ENCODE results near the gene TKTL2. TPM values are rescaled to one million over a fixed set of nuclear protein-coding genes. Genes with fewer than 3 reads are reported as not detected.

The TKTL2 gene, protein sequence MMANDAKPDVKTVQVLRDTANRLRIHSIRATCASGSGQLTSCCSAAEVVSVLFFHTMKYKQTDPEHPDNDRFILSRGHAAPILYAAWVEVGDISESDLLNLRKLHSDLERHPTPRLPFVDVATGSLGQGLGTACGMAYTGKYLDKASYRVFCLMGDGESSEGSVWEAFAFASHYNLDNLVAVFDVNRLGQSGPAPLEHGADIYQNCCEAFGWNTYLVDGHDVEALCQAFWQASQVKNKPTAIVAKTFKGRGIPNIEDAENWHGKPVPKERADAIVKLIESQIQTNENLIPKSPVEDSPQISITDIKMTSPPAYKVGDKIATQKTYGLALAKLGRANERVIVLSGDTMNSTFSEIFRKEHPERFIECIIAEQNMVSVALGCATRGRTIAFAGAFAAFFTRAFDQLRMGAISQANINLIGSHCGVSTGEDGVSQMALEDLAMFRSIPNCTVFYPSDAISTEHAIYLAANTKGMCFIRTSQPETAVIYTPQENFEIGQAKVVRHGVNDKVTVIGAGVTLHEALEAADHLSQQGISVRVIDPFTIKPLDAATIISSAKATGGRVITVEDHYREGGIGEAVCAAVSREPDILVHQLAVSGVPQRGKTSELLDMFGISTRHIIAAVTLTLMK
- not detected in 2 replicates for total RNA-seq

GRCh38 chr4:163473576-163473975 lies at the start of gene TKTL2:
Gene TKTL2, minus strand, starts transcription at chr4:163473754. Its CDS starts 20 bp downstream, at chr4:163473734.

GRCh38 chr4:163494360-163495241 lies 21.0 kb upstream of the TKTL2 start, which contains the start of gene TMA16:
Gene TMA16, plus strand, starts transcription at chr4:163494690. Its CDS starts 112 bp downstream, at chr4:163494802.

Other genes with a start within 250 kb of the TKTL2 start
- gene NPY1R, start 141.2 kb downstream of the TKTL2 start, total RNA-seq = under 0.01 and 0.15 TPM in 2 replicates
- gene NPY5R, start 129.9 kb downstream of the TKTL2 start, total RNA-seq = not detected in 2 replicates
- 41.2 and 62.4 TPM in 2 replicates for gene TMA16, start 20.9 kb upstream of the TKTL2 start, total RNA-seq

Measured in epithelial cell of umbilical artery (primary cell).